ENCODE data around the gene TXNIP. TPM values are rescaled to one million over a fixed set of nuclear protein-coding genes. Genes with fewer than 3 reads are reported as not detected.

The TXNIP gene, protein sequence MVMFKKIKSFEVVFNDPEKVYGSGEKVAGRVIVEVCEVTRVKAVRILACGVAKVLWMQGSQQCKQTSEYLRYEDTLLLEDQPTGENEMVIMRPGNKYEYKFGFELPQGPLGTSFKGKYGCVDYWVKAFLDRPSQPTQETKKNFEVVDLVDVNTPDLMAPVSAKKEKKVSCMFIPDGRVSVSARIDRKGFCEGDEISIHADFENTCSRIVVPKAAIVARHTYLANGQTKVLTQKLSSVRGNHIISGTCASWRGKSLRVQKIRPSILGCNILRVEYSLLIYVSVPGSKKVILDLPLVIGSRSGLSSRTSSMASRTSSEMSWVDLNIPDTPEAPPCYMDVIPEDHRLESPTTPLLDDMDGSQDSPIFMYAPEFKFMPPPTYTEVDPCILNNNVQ
- total RNA-seq = 1,000 to 10,000 TPM; 1,118 to 3,262 (median 1,971) TPM

DNA sequence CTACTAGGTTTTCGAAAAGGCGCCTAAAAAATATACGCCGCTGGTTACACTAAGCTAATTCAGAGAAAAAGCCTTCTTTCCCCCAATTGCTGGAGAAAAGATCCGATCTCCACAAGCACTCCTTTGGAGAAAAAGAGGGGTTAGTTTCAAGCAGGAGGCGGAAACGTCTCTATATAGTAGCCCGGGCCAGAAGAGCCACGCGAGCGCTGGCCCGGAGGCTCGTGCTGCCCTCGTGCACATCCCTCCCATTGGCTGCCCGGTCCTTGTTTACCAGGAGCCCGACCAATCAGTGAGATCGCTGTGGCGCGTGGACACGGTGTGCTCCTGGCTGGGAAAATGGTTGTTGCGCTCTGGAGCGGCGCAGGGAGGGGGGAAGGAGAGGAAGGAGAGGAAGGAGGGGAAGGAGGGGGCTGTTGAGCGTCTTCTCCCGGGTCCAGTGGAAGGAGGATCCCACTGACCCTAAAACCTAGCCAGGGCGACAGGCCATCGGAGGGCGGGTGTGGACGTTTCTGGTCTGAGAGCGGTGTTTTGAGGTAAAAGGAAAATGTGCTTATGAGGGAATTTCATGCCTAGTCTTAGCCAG lies at the start of gene TXNIP:
Gene TXNIP, minus strand, starts transcription at position 147 of the 583 bp plus-strand sequence. CDS start 313 bp downstream, outside the sequence.
- ATAC-seq (ENCODE audit: low FRiP score) (peak; percentile 93), DNase-seq (ENCODE audit: low spot score) (peak; percentile 92)
- TF ChIP-seq, protein P1, sequence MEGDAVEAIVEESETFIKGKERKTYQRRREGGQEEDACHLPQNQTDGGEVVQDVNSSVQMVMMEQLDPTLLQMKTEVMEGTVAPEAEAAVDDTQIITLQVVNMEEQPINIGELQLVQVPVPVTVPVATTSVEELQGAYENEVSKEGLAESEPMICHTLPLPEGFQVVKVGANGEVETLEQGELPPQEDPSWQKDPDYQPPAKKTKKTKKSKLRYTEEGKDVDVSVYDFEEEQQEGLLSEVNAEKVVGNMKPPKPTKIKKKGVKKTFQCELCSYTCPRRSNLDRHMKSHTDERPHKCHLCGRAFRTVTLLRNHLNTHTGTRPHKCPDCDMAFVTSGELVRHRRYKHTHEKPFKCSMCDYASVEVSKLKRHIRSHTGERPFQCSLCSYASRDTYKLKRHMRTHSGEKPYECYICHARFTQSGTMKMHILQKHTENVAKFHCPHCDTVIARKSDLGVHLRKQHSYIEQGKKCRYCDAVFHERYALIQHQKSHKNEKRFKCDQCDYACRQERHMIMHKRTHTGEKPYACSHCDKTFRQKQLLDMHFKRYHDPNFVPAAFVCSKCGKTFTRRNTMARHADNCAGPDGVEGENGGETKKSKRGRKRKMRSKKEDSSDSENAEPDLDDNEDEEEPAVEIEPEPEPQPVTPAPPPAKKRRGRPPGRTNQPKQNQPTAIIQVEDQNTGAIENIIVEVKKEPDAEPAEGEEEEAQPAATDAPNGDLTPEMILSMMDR (IDR thresholded peaks at IDR 0.05) = no peak

DNA sequence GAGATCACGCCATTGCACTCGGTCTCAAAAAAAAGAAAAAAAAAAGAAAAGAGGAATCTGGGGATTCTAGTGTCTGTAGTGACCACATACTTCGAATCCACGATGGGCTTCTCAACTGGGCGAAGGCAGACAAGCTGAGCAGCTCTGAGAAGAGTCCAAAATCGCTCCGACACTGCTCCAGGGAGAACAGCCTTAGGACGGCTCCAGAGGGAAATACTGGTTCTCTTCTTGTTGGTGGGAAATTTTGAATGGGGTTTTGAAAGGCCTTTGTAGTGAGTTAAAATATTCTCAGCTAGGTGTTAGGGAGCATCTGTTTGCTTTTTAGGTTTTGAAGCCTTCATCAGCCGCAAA lies 43.4 kb upstream of the TXNIP start:
- ATAC-seq (ENCODE audit: low FRiP score) = no peak
- DNase-seq (ENCODE audit: low spot score) = no peak
- TF ChIP-seq, protein P1 (IDR thresholded peaks at IDR 0.05) = no peak

DNA sequence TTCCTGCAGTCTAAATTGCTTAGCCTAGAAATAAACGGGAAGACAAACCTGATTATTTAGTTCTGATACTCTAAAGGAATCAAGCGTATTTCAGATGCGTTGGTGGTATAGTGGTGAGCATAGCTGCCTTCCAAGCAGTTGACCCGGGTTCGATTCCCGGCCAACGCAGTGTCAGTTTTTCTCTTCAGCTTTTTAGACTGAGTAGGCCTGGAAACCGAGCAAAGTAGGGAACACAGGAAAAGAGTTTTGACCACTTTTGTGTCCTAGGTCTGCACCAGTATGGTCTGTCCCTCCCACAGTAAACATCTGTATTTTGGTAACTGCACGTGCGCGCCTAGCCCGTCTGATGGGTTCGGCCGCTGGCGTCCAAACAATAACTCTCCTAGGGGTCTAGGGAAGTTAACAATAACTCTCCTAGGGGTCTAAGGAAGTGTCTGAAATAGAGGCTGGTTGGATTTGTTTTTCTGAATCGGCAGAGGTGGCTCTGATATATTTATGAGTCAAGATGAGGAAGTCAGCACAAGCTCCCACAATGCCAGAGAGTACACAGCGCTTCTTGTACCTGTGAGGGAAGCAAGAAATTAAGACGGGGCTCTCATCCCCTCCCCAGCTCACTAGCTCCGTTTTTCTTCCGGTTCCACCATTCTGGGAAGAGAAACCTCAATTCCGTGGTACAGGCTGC lies 40.7 kb upstream of the TXNIP start:
- TF ChIP-seq, protein P1 (IDR thresholded peaks at IDR 0.05) = no peak
- DNase-seq (ENCODE audit: low spot score) = peak; percentile 40

DNA sequence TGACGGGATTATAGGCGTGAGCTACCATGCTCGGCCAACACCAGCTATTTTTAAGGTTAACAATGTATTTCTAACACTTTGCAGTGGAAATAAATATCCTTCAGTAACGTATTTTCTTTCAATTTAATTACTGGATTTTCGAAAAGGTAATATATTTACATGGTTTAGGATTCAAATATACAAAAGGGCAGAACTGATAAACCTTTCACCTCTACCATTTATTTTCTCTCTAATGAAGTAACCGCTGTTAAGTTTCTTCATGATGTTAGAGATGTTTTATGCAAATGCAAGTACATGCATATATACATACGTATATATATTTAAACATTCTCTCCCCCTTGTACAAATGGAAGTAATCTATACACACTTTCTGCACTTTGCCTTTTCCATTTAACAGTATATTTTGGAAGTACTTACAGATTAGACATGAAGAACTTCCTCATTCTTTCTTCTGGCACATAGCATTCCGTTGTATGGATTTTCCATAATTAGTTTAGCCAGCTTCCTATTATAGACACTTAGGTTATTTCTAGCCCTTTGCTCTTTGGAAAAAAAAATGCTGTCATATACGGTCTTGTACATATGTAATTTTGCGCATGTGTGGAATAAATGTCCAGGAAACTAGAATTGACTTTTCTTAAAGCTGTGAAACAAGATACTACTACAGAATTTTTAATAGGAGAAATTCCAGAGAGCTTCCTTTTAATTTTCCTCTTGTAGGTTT lies 40.0 kb upstream of the TXNIP start:
- TF ChIP-seq, protein P1 (IDR thresholded peaks at IDR 0.05) = no peak
- DNase-seq (ENCODE audit: low spot score) (no peak), ATAC-seq (ENCODE audit: low FRiP score) (no peak)

More for the DNA sequence above, 40.7 kb upstream of the TXNIP start:
- ATAC-seq (ENCODE audit: low FRiP score) = peak; percentile 54

DNA sequence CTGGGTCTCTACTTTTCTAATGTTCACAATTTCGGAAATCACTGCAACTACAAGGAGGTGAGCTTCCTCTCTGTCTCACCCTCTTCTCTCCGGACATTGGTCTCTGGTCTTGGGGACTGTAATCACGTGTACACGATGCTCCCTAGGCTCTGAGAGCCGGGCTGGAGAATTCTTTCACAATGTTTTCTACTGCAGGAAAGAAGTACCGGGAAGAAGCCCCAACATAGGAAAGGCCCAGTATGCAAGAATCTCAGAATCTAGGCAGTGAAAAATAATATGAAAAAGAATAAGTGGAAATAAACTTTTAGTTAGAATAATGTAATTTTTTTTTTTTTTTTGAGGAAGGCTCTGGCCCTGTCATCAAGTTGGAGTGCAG lies 38.7 kb upstream of the TXNIP start:
- ATAC-seq (ENCODE audit: low FRiP score) (no peak), DNase-seq (ENCODE audit: low spot score) (no peak)
- TF ChIP-seq, protein P1 (IDR thresholded peaks at IDR 0.05) = no peak

DNA sequence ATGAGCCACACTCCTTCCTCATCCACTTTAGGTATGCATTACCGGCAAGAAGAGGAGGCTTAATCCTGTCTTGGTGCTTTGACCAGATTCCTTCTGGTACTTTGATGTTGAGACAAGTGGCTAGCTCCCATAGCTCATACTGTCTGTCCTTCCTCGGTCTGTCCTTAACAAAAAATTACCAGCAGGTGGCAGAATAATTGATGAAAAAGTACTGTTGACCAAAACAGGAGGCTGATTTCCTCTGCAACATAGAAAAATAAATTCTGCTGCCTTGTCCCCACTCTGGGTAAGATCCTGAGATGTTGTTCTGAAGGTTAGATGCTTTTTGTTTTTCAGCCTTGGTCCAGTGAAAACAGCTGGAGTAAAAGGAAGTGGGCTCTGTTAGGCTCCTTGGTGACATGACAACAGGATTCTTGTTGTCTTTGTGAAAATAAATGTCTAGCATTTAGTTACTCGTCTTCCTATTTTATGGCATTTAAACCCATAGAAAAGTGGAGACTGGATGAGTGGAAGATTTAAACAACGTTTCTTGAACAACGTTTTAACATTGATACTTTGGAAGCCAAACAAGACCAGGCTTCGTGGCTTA lies 36.3 kb upstream of the TXNIP start:
- ATAC-seq (ENCODE audit: low FRiP score) (no peak), DNase-seq (ENCODE audit: low spot score) (no peak)
- TF ChIP-seq, protein P1 (IDR thresholded peaks at IDR 0.05) = no peak
